ENCODE data around the gene SLX4IP. TPM values are rescaled to one million over a fixed set of nuclear protein-coding genes. Genes with fewer than 3 reads are reported as not detected.

Gene SLX4IP
- total RNA-seq, 2 donors from 2014 or later, result 3.2 to 4.9 TPM

- ATAC-seq, result no peak
- Mint-ChIP-seq H3K36me3 (peaks cover 21% of the 10 kb centered on the region), H3K27ac (peak overlapping the region; percentile 16 to 43), H3K4me3 (no peak overlapping the region), H3K4me1 (ENCODE audit: low read depth in 2 of 2) (peaks cover 12 to 13% of the 10 kb centered on the region in 2 donors), H3K27me3 (no peaks in the 10 kb centered on the region), H3K9me3 (peaks cover 3% of the 10 kb centered on the region)
- no peak for DNase-seq (ENCODE audit: low spot score)
These were observed 28.5 kb downstream of the SLX4IP start for GRCh38 chr20:10463622-10464021.

- peaks cover 19 to 20% of the 10 kb centered on the region in 2 donors for H3K4me1 Mint-ChIP-seq (ENCODE audit: low read depth in 2 of 2)
- DNase-seq (ENCODE audit: low spot score), result no peak
- peaks cover 10% of the 10 kb centered on the region for H3K36me3 Mint-ChIP-seq
- H3K27me3 Mint-ChIP-seq, result no peaks in the 10 kb centered on the region
- no peak for ATAC-seq
- H3K27ac Mint-ChIP-seq, result no peak overlapping the region
- H3K9me3 Mint-ChIP-seq, result peaks cover 3% of the 10 kb centered on the region
- no peak overlapping the region for H3K4me3 Mint-ChIP-seq
These were observed 30.0 kb downstream of the SLX4IP start for GRCh38 chr20:10465135-10465534.

- peaks cover 3% of the 10 kb centered on the region for H3K9me3 Mint-ChIP-seq
- H3K36me3 Mint-ChIP-seq, result peaks cover 4% of the 10 kb centered on the region
- peaks cover 17 to 18% of the 10 kb centered on the region in 2 donors for H3K4me1 Mint-ChIP-seq (ENCODE audit: low read depth in 2 of 2)
- no peak overlapping the region for H3K4me3 Mint-ChIP-seq
- no peaks in the 10 kb centered on the region for H3K27me3 Mint-ChIP-seq
- H3K27ac Mint-ChIP-seq, result no peak overlapping the region
- no peak for DNase-seq (ENCODE audit: low spot score)
- ATAC-seq, result no peak
These were observed 31.2 kb downstream of the SLX4IP start for GRCh38 chr20:10466325-10466724.

- DNase-seq (ENCODE audit: low spot score) (no peak), ATAC-seq (no peak)
- Mint-ChIP-seq H3K4me1 (ENCODE audit: low read depth in 2 of 2) (peaks cover 17 to 18% of the 10 kb centered on the region in 2 donors), H3K36me3 (peaks cover 4% of the 10 kb centered on the region), H3K4me3 (no peak overlapping the region), H3K9me3 (peaks cover 3% of the 10 kb centered on the region), H3K27me3 (no peaks in the 10 kb centered on the region), H3K27ac (no peak overlapping the region)
These were observed 31.8 kb downstream of the SLX4IP start for GRCh38 chr20:10466855-10467254.

GRCh38 chr20:10467681-10468339 lies 32.7 kb downstream of the SLX4IP start:
- Mint-ChIP-seq H3K27me3 (no peaks in the 10 kb centered on the region), H3K36me3 (peaks cover 4% of the 10 kb centered on the region), H3K9me3 (peaks cover 3% of the 10 kb centered on the region), H3K27ac (no peak overlapping the region), H3K4me3 (no peak overlapping the region), H3K4me1 (ENCODE audit: low read depth in 2 of 2) (peaks cover 9 to 12% of the 10 kb centered on the region in 2 donors)
- no peak for DNase-seq (ENCODE audit: low spot score)
- ATAC-seq, result no peak

GRCh38 chr20:10468340-10468845 lies 33.3 kb downstream of the SLX4IP start:
- no peak overlapping the region for H3K27ac Mint-ChIP-seq
- ATAC-seq, result no peak
- H3K36me3 Mint-ChIP-seq, result no peaks in the 10 kb centered on the region
- DNase-seq (ENCODE audit: low spot score), result no peak
- peaks cover 8 to 9% of the 10 kb centered on the region in 2 donors for H3K4me1 Mint-ChIP-seq (ENCODE audit: low read depth in 2 of 2)
- H3K9me3 Mint-ChIP-seq, result no peaks in the 10 kb centered on the region
- no peak overlapping the region for H3K4me3 Mint-ChIP-seq
- H3K27me3 Mint-ChIP-seq, result no peaks in the 10 kb centered on the region

GRCh38 chr20:10469056-10469455 lies 34.0 kb downstream of the SLX4IP start:
- DNase-seq (ENCODE audit: low spot score) (no peak), ATAC-seq (no peak)
- peaks cover 8 to 9% of the 10 kb centered on the region in 2 donors for H3K4me1 Mint-ChIP-seq (ENCODE audit: low read depth in 2 of 2)
- no peaks in the 10 kb centered on the region for H3K27me3 Mint-ChIP-seq
- H3K36me3 Mint-ChIP-seq, result no peaks in the 10 kb centered on the region
- H3K9me3 Mint-ChIP-seq, result no peaks in the 10 kb centered on the region
- H3K27ac Mint-ChIP-seq, result no peak overlapping the region
- H3K4me3 Mint-ChIP-seq, result no peak overlapping the region

GRCh38 chr20:10469599-10469998 lies 34.5 kb downstream of the SLX4IP start:
- Mint-ChIP-seq H3K9me3 (no peaks in the 10 kb centered on the region), H3K36me3 (no peaks in the 10 kb centered on the region), H3K4me1 (ENCODE audit: low read depth in 2 of 2) (peaks cover 11 to 12% of the 10 kb centered on the region in 2 donors), H3K27ac (no peak overlapping the region), H3K4me3 (no peak overlapping the region), H3K27me3 (no peaks in the 10 kb centered on the region)
- DNase-seq (ENCODE audit: low spot score), result no peak
- peak in 1 of 2 donors; percentile 67 for ATAC-seq

- H3K4me3 Mint-ChIP-seq, result no peak overlapping the region
- peaks cover 18 to 19% of the 10 kb centered on the region in 2 donors for H3K4me1 Mint-ChIP-seq (ENCODE audit: low read depth in 2 of 2)
- no peak overlapping the region for H3K27ac Mint-ChIP-seq
- DNase-seq (ENCODE audit: low spot score), result no peak
- no peaks in the 10 kb centered on the region for H3K27me3 Mint-ChIP-seq
- no peaks in the 10 kb centered on the region for H3K36me3 Mint-ChIP-seq
- H3K9me3 Mint-ChIP-seq, result no peaks in the 10 kb centered on the region
- ATAC-seq, result no peak
These were observed 35.2 kb downstream of the SLX4IP start for GRCh38 chr20:10470276-10470675.

GRCh38 chr20:10472871-10473270 lies 37.8 kb downstream of the SLX4IP start:
- ATAC-seq (no peak), DNase-seq (ENCODE audit: low spot score) (no peak)
- Mint-ChIP-seq H3K36me3 (no peaks in the 10 kb centered on the region), H3K27me3 (no peaks in the 10 kb centered on the region), H3K27ac (no peak overlapping the region), H3K9me3 (no peaks in the 10 kb centered on the region), H3K4me1 (ENCODE audit: low read depth in 2 of 2) (peaks cover 25% of the 10 kb centered on the region in 2 donors), H3K4me3 (no peak overlapping the region)

GRCh38 chr20:10474606-10475184 lies 39.6 kb downstream of the SLX4IP start:
- H3K4me1 Mint-ChIP-seq (ENCODE audit: low read depth in 2 of 2), result peaks cover 23 to 26% of the 10 kb centered on the region in 2 donors
- H3K36me3 Mint-ChIP-seq, result no peaks in the 10 kb centered on the region
- ATAC-seq, result no peak
- H3K27ac Mint-ChIP-seq, result peak overlapping the region in 1 of 2 donors; percentile 85
- no peak for DNase-seq (ENCODE audit: low spot score)
- no peak overlapping the region for H3K4me3 Mint-ChIP-seq
- H3K27me3 Mint-ChIP-seq, result no peaks in the 10 kb centered on the region
- no peaks in the 10 kb centered on the region for H3K9me3 Mint-ChIP-seq

GRCh38 chr20:10475225-10475624 lies 40.1 kb downstream of the SLX4IP start:
- peak overlapping the region in 1 of 2 donors; percentile 85 for H3K27ac Mint-ChIP-seq
- peaks cover 17 to 20% of the 10 kb centered on the region in 2 donors for H3K4me1 Mint-ChIP-seq (ENCODE audit: low read depth in 2 of 2)
- no peak overlapping the region for H3K4me3 Mint-ChIP-seq
- H3K27me3 Mint-ChIP-seq, result no peaks in the 10 kb centered on the region
- ATAC-seq, result peak; percentile 56 to 61
- no peak for DNase-seq (ENCODE audit: low spot score)
- no peaks in the 10 kb centered on the region for H3K36me3 Mint-ChIP-seq
- H3K9me3 Mint-ChIP-seq, result no peaks in the 10 kb centered on the region

- Mint-ChIP-seq H3K36me3 (no peaks in the 10 kb centered on the region), H3K4me3 (no peak overlapping the region), H3K27ac (peak overlapping the region in 1 of 2 donors; percentile 32), H3K9me3 (no peaks in the 10 kb centered on the region), H3K4me1 (ENCODE audit: low read depth in 2 of 2) (peaks cover 16 to 19% of the 10 kb centered on the region in 2 donors), H3K27me3 (no peaks in the 10 kb centered on the region)
- peak in 1 of 2 donors; percentile 41 for ATAC-seq
- DNase-seq (ENCODE audit: low spot score), result no peak
These were observed 41.2 kb downstream of the SLX4IP start for GRCh38 chr20:10476319-10476724.

- Mint-ChIP-seq H3K27me3 (no peaks in the 10 kb centered on the region), H3K9me3 (no peaks in the 10 kb centered on the region), H3K36me3 (no peaks in the 10 kb centered on the region), H3K27ac (no peak overlapping the region), H3K4me1 (ENCODE audit: low read depth in 2 of 2) (peaks cover 16 to 19% of the 10 kb centered on the region in 2 donors), H3K4me3 (no peak overlapping the region)
- ATAC-seq (peak in 1 of 2 donors; percentile 80), DNase-seq (ENCODE audit: low spot score) (no peak)
These were observed 43.1 kb downstream of the SLX4IP start for GRCh38 chr20:10478205-10478604.
